ENCODE results near the gene AVPR1B.

AVPR1B gene

GRCh38 chr1:206117151-206117948, at the start of gene AVPR1B:
Gene AVPR1B (minus strand): TSS chr1:206117388. CDS start chr1:206116890, 498 bp downstream.
- Histone ChIP-seq H3K9me3 (ENCODE audit: control insufficient read depth in 2 of 2, low read length in 2 of 2) (no peaks in the 10 kb centered on the region), H3K36me3 (ENCODE audit: control insufficient read depth in 2 of 2, insufficient read depth in 2 of 2, low read length in 2 of 2) (no peaks in the 10 kb centered on the region), H3K4me1 (ENCODE audit: control insufficient read depth, insufficient read depth, low read length) (peaks cover 16% of the 10 kb centered on the region), H3K9ac (ENCODE audit: low read length in 2 of 2) (peak within 1 kb of the TSS in 1 of 2 donors; percentile 28), H3K4me3 (ENCODE audit: low read length in 2 of 2) (peak within 1 kb of the TSS; percentile 49 to 65), H3K27ac (ENCODE audit: low read length) (no peak within 1 kb of the TSS), H3K27me3 (ENCODE audit: control insufficient read depth in 1 of 2, insufficient read depth in 2 of 2, low read length in 2 of 2) (peaks cover 9 to 16% of the 10 kb centered on the region in 2 donors)

GRCh38 chr1:206145771-206146290, 28.6 kb upstream of the AVPR1B start:
- Histone ChIP-seq H3K9ac (ENCODE audit: low read length in 2 of 2) (no peak overlapping the region), H3K36me3 (ENCODE audit: control insufficient read depth in 2 of 2, insufficient read depth in 2 of 2, low read length in 2 of 2) (no peaks in the 10 kb centered on the region), H3K9me3 (ENCODE audit: control insufficient read depth in 2 of 2, low read length in 2 of 2) (no peaks in the 10 kb centered on the region), H3K27me3 (ENCODE audit: control insufficient read depth in 1 of 2, insufficient read depth in 2 of 2, low read length in 2 of 2) (peaks cover 0 to 3% of the 10 kb centered on the region in 2 donors), H3K4me3 (ENCODE audit: low read length in 2 of 2) (no peak overlapping the region), H3K4me1 (ENCODE audit: control insufficient read depth, insufficient read depth, low read length) (no peaks in the 10 kb centered on the region), H3K27ac (ENCODE audit: low read length) (no peak overlapping the region)

- H3K9me3 ChIP-seq (ENCODE audit: control insufficient read depth in 2 of 2, low read length in 2 of 2) = no peaks in the 10 kb centered on the region
- H3K27ac ChIP-seq (ENCODE audit: low read length) = no peak overlapping the region
- no peak overlapping the region for H3K9ac ChIP-seq (ENCODE audit: low read length in 2 of 2)
- H3K36me3 ChIP-seq (ENCODE audit: control insufficient read depth in 2 of 2, insufficient read depth in 2 of 2, low read length in 2 of 2) = no peaks in the 10 kb centered on the region
- no peaks in the 10 kb centered on the region for H3K4me1 ChIP-seq (ENCODE audit: control insufficient read depth, insufficient read depth, low read length)
- peaks cover 0 to 9% of the 10 kb centered on the region in 2 donors for H3K27me3 ChIP-seq (ENCODE audit: control insufficient read depth in 1 of 2, insufficient read depth in 2 of 2, low read length in 2 of 2)
- no peak overlapping the region for H3K4me3 ChIP-seq (ENCODE audit: low read length in 2 of 2)
These were observed 27.4 kb upstream of the AVPR1B start for GRCh38 chr1:206144605-206145004.

GRCh38 chr1:206143537-206144172, 26.5 kb upstream of the AVPR1B start:
- no peak overlapping the region for H3K9ac ChIP-seq (ENCODE audit: low read length in 2 of 2)
- no peaks in the 10 kb centered on the region for H3K36me3 ChIP-seq (ENCODE audit: control insufficient read depth in 2 of 2, insufficient read depth in 2 of 2, low read length in 2 of 2)
- no peaks in the 10 kb centered on the region for H3K4me1 ChIP-seq (ENCODE audit: control insufficient read depth, insufficient read depth, low read length)
- peaks cover 3 to 9% of the 10 kb centered on the region in 2 donors for H3K27me3 ChIP-seq (ENCODE audit: control insufficient read depth in 1 of 2, insufficient read depth in 2 of 2, low read length in 2 of 2)
- H3K27ac ChIP-seq (ENCODE audit: low read length) = no peak overlapping the region
- no peaks in the 10 kb centered on the region for H3K9me3 ChIP-seq (ENCODE audit: control insufficient read depth in 2 of 2, low read length in 2 of 2)
- H3K4me3 ChIP-seq (ENCODE audit: low read length in 2 of 2) = no peak overlapping the region

- peaks cover 3 to 9% of the 10 kb centered on the region in 2 donors for H3K27me3 ChIP-seq (ENCODE audit: control insufficient read depth in 1 of 2, insufficient read depth in 2 of 2, low read length in 2 of 2)
- no peak overlapping the region for H3K9ac ChIP-seq (ENCODE audit: low read length in 2 of 2)
- H3K4me3 ChIP-seq (ENCODE audit: low read length in 2 of 2) = no peak overlapping the region
- H3K4me1 ChIP-seq (ENCODE audit: control insufficient read depth, insufficient read depth, low read length) = no peaks in the 10 kb centered on the region
- H3K27ac ChIP-seq (ENCODE audit: low read length) = no peak overlapping the region
- no peaks in the 10 kb centered on the region for H3K36me3 ChIP-seq (ENCODE audit: control insufficient read depth in 2 of 2, insufficient read depth in 2 of 2, low read length in 2 of 2)
- no peaks in the 10 kb centered on the region for H3K9me3 ChIP-seq (ENCODE audit: control insufficient read depth in 2 of 2, low read length in 2 of 2)
These were observed 25.6 kb upstream of the AVPR1B start for GRCh38 chr1:206142770-206143169.

GRCh38 chr1:206142011-206142410, 24.8 kb upstream of the AVPR1B start:
- Histone ChIP-seq H3K4me3 (ENCODE audit: low read length in 2 of 2) (no peak overlapping the region), H3K27me3 (ENCODE audit: control insufficient read depth in 1 of 2, insufficient read depth in 2 of 2, low read length in 2 of 2) (peaks cover 3 to 9% of the 10 kb centered on the region in 2 donors), H3K9ac (ENCODE audit: low read length in 2 of 2) (no peak overlapping the region), H3K36me3 (ENCODE audit: control insufficient read depth in 2 of 2, insufficient read depth in 2 of 2, low read length in 2 of 2) (no peaks in the 10 kb centered on the region), H3K4me1 (ENCODE audit: control insufficient read depth, insufficient read depth, low read length) (no peaks in the 10 kb centered on the region), H3K9me3 (ENCODE audit: control insufficient read depth in 2 of 2, low read length in 2 of 2) (no peaks in the 10 kb centered on the region), H3K27ac (ENCODE audit: low read length) (no peak overlapping the region)

GRCh38 chr1:206136241-206136640, 19.1 kb upstream of the AVPR1B start:
- H3K9me3 ChIP-seq (ENCODE audit: control insufficient read depth in 2 of 2, low read length in 2 of 2) = no peaks in the 10 kb centered on the region
- H3K4me3 ChIP-seq (ENCODE audit: low read length in 2 of 2) = no peak overlapping the region
- H3K27me3 ChIP-seq (ENCODE audit: control insufficient read depth in 1 of 2, insufficient read depth in 2 of 2, low read length in 2 of 2) = peaks cover 3 to 6% of the 10 kb centered on the region in 2 donors
- no peak overlapping the region for H3K9ac ChIP-seq (ENCODE audit: low read length in 2 of 2)
- H3K4me1 ChIP-seq (ENCODE audit: control insufficient read depth, insufficient read depth, low read length) = no peaks in the 10 kb centered on the region
- no peak overlapping the region for H3K27ac ChIP-seq (ENCODE audit: low read length)
- no peaks in the 10 kb centered on the region for H3K36me3 ChIP-seq (ENCODE audit: control insufficient read depth in 2 of 2, insufficient read depth in 2 of 2, low read length in 2 of 2)

- H3K4me1 ChIP-seq (ENCODE audit: control insufficient read depth, insufficient read depth, low read length) = no peaks in the 10 kb centered on the region
- H3K27me3 ChIP-seq (ENCODE audit: control insufficient read depth in 1 of 2, insufficient read depth in 2 of 2, low read length in 2 of 2) = peaks cover 3 to 4% of the 10 kb centered on the region in 2 donors
- H3K27ac ChIP-seq (ENCODE audit: low read length) = no peak overlapping the region
- H3K9me3 ChIP-seq (ENCODE audit: control insufficient read depth in 2 of 2, low read length in 2 of 2) = no peaks in the 10 kb centered on the region
- H3K9ac ChIP-seq (ENCODE audit: low read length in 2 of 2) = no peak overlapping the region
- H3K36me3 ChIP-seq (ENCODE audit: control insufficient read depth in 2 of 2, insufficient read depth in 2 of 2, low read length in 2 of 2) = no peaks in the 10 kb centered on the region
- no peak overlapping the region for H3K4me3 ChIP-seq (ENCODE audit: low read length in 2 of 2)
These were observed 18.1 kb upstream of the AVPR1B start for GRCh38 chr1:206135248-206135647.

- H3K27me3 ChIP-seq (ENCODE audit: control insufficient read depth in 1 of 2, insufficient read depth in 2 of 2, low read length in 2 of 2) = peaks cover under 1 to 3% of the 10 kb centered on the region in 2 donors
- H3K4me1 ChIP-seq (ENCODE audit: control insufficient read depth, insufficient read depth, low read length) = no peaks in the 10 kb centered on the region
- no peak overlapping the region for H3K9ac ChIP-seq (ENCODE audit: low read length in 2 of 2)
- H3K36me3 ChIP-seq (ENCODE audit: control insufficient read depth in 2 of 2, insufficient read depth in 2 of 2, low read length in 2 of 2) = no peaks in the 10 kb centered on the region
- no peaks in the 10 kb centered on the region for H3K9me3 ChIP-seq (ENCODE audit: control insufficient read depth in 2 of 2, low read length in 2 of 2)
- H3K4me3 ChIP-seq (ENCODE audit: low read length in 2 of 2) = no peak overlapping the region
- no peak overlapping the region for H3K27ac ChIP-seq (ENCODE audit: low read length)
These were observed 16.7 kb upstream of the AVPR1B start for GRCh38 chr1:206133751-206134415.

GRCh38 chr1:206131037-206131436, 13.8 kb upstream of the AVPR1B start:
- H3K36me3 ChIP-seq (ENCODE audit: control insufficient read depth in 2 of 2, insufficient read depth in 2 of 2, low read length in 2 of 2) = no peaks in the 10 kb centered on the region
- H3K9me3 ChIP-seq (ENCODE audit: control insufficient read depth in 2 of 2, low read length in 2 of 2) = no peaks in the 10 kb centered on the region
- no peak overlapping the region for H3K27ac ChIP-seq (ENCODE audit: low read length)
- H3K4me1 ChIP-seq (ENCODE audit: control insufficient read depth, insufficient read depth, low read length) = no peaks in the 10 kb centered on the region
- H3K4me3 ChIP-seq (ENCODE audit: low read length in 2 of 2) = no peak overlapping the region
- H3K27me3 ChIP-seq (ENCODE audit: control insufficient read depth in 1 of 2, insufficient read depth in 2 of 2, low read length in 2 of 2) = peaks cover 0 to 8% of the 10 kb centered on the region in 2 donors
- no peak overlapping the region for H3K9ac ChIP-seq (ENCODE audit: low read length in 2 of 2)
